Measurements from ENCODE around the gene PPIP5K1.

The PPIP5K1 gene

DNA sequence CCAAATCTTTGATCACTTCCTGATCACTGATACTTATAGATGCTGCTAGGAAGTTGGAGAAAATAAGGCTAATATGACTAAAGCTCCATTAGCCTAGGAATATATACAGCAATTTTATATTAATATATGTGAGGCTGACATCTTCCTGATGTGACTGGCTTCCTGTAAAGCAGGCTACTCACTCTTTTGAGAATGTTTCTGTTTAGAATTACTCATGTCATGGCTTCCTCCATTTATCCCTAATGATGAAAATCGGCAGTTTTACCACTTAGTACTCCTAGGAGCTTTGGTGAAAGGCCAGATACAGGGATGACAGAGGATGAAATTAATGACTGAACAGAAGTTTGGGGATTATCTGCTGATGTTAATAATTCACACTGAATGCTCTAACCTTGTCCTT is 76.5 kb downstream of the PPIP5K1 start:
- no peaks in the 10 kb centered on the region for H3K9me3 ChIP-seq (ENCODE audit: control insufficient read depth, low read length)
- peaks cover 25% of the 10 kb centered on the region for H3K27me3 ChIP-seq (ENCODE audit: control insufficient read depth, insufficient read depth, low read length)
- no peaks in the 10 kb centered on the region for H3K36me3 ChIP-seq (ENCODE audit: control insufficient read depth, insufficient read depth, low read length)
- H3K9ac ChIP-seq (ENCODE audit: low read length): no peak overlapping the region
- peaks cover 24% of the 10 kb centered on the region for H3K4me1 ChIP-seq (ENCODE audit: control insufficient read depth, insufficient read depth, low read length)
- no peak overlapping the region for H3K4me3 ChIP-seq (ENCODE audit: low read length)

GRCh38 chr15:43511012-43511885 is 78.8 kb downstream of the PPIP5K1 start:
- peak overlapping the region; percentile 75 for H3K4me3 ChIP-seq (ENCODE audit: low read length)
- H3K9ac ChIP-seq (ENCODE audit: low read length): peak overlapping the region; percentile 3
- H3K4me1 ChIP-seq (ENCODE audit: control insufficient read depth, insufficient read depth, low read length): peaks cover 14% of the 10 kb centered on the region
- H3K27me3 ChIP-seq (ENCODE audit: control insufficient read depth, insufficient read depth, low read length): peaks cover 8% of the 10 kb centered on the region
- no peaks in the 10 kb centered on the region for H3K36me3 ChIP-seq (ENCODE audit: control insufficient read depth, insufficient read depth, low read length)
- H3K9me3 ChIP-seq (ENCODE audit: control insufficient read depth, low read length): no peaks in the 10 kb centered on the region

DNA sequence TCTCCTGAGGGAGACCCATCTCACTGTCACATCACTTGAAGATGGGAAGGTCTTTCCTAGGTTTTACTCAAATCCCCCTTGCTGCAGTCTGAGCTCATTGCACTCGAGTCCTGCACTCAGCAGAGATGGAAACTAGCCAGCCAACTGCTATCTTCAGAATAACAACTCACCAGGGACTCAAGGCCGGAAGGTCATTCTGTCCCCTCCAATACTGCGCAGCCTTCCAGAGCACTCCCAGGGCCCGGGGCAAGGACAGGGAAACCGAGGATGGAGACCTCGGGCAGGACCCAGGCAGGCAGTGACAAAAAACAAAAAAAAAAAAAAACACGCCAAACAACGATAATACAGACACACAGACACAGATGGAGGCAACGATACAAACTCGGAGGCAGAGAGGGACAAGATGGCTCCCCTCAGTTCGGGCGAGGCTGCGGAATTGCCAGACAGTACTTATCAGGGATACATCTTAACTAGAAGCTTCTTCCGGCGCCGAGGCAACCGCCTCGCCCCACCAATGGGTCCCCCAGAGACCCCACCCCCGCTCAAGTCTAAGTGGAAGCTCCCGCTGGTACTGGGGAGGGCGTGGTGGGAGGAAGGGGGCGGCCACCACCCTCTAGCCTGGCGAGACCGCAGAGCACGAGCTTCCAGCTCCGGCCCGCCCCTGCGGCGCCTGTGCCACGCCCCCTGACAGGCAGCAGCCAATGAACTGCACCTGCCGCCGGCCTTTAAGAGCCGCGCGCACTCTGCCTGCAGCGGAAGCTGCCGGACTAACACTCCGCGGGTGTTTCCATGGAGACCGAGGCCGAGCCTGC is 79.6 kb downstream of the PPIP5K1 start:
- Histone ChIP-seq H3K4me1 (ENCODE audit: control insufficient read depth, insufficient read depth, low read length) (peaks cover 9% of the 10 kb centered on the region), H3K9ac (ENCODE audit: low read length) (peak overlapping the region; percentile 73)

GRCh38 chr15:43509660-43510199 is 80.3 kb downstream of the PPIP5K1 start:
- Histone ChIP-seq H3K9me3 (ENCODE audit: control insufficient read depth, low read length) (no peaks in the 10 kb centered on the region), H3K9ac (ENCODE audit: low read length) (no peak overlapping the region), H3K4me1 (ENCODE audit: control insufficient read depth, insufficient read depth, low read length) (peaks cover 9% of the 10 kb centered on the region), H3K4me3 (ENCODE audit: low read length) (no peak overlapping the region), H3K27me3 (ENCODE audit: control insufficient read depth, insufficient read depth, low read length) (peaks cover 4% of the 10 kb centered on the region), H3K36me3 (ENCODE audit: control insufficient read depth, insufficient read depth, low read length) (no peaks in the 10 kb centered on the region)

More for the DNA sequence above, 79.6 kb downstream of the PPIP5K1 start:
- Histone ChIP-seq H3K36me3 (ENCODE audit: control insufficient read depth, insufficient read depth, low read length) (no peaks in the 10 kb centered on the region), H3K9me3 (ENCODE audit: control insufficient read depth, low read length) (no peaks in the 10 kb centered on the region), H3K27me3 (ENCODE audit: control insufficient read depth, insufficient read depth, low read length) (peaks cover 4% of the 10 kb centered on the region), H3K4me3 (ENCODE audit: low read length) (peak overlapping the region; percentile 75)

GRCh38 chr15:43508991-43509659 is 80.9 kb downstream of the PPIP5K1 start:
- no peak overlapping the region for H3K9ac ChIP-seq (ENCODE audit: low read length)
- peaks cover 9% of the 10 kb centered on the region for H3K4me1 ChIP-seq (ENCODE audit: control insufficient read depth, insufficient read depth, low read length)
- no peaks in the 10 kb centered on the region for H3K36me3 ChIP-seq (ENCODE audit: control insufficient read depth, insufficient read depth, low read length)
- no peak overlapping the region for H3K4me3 ChIP-seq (ENCODE audit: low read length)
- H3K27me3 ChIP-seq (ENCODE audit: control insufficient read depth, insufficient read depth, low read length): peaks cover 4% of the 10 kb centered on the region
- H3K9me3 ChIP-seq (ENCODE audit: control insufficient read depth, low read length): no peaks in the 10 kb centered on the region

DNA sequence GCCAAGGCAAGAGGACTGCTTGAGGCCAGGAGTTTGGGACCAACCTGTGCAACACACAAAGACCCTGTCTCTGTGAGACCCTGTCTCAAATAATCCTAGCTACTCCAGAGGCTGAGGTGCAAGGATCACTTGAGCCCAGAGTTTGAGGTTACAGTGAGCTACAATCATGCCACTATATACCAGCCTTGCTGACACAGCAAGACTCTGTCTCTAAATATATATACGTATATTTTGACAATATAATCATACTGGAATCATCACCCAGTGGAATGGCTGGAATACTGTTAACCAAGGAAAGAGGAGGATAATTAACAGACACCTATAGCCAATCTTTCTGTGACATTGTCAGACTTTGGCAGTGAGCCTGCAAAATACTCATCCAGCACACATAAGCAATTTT is 81.6 kb downstream of the PPIP5K1 start:
- Histone ChIP-seq H3K9me3 (ENCODE audit: control insufficient read depth, low read length) (no peaks in the 10 kb centered on the region), H3K9ac (ENCODE audit: low read length) (no peak overlapping the region), H3K4me1 (ENCODE audit: control insufficient read depth, insufficient read depth, low read length) (peaks cover 9% of the 10 kb centered on the region), H3K4me3 (ENCODE audit: low read length) (no peak overlapping the region), H3K36me3 (ENCODE audit: control insufficient read depth, insufficient read depth, low read length) (no peaks in the 10 kb centered on the region), H3K27me3 (ENCODE audit: control insufficient read depth, insufficient read depth, low read length) (peaks cover 4% of the 10 kb centered on the region)

DNA sequence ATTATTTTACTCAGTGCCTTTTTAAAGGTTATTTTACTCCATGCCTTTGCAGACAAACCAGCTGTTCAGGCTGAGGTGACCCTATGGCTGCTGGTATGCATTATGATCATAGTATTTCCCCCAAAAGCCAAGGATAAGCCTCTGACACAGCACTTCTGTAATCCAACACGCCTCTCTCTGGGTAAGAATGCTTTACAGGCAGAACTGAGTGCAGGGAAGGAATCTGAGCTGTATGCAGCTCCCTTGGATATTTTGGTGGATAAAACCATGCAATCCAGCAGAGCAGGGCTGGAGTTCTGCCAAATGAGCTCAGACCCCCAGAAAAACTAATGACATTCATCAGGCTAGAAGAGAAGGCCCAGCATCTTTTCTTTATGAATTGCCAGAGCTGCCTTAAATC is 84.3 kb downstream of the PPIP5K1 start:
- H3K4me3 ChIP-seq (ENCODE audit: low read length): no peak overlapping the region
- no peak overlapping the region for H3K9ac ChIP-seq (ENCODE audit: low read length)
- no peaks in the 10 kb centered on the region for H3K36me3 ChIP-seq (ENCODE audit: control insufficient read depth, insufficient read depth, low read length)
- H3K4me1 ChIP-seq (ENCODE audit: control insufficient read depth, insufficient read depth, low read length): no peaks in the 10 kb centered on the region
- H3K27me3 ChIP-seq (ENCODE audit: control insufficient read depth, insufficient read depth, low read length): no peaks in the 10 kb centered on the region
- H3K9me3 ChIP-seq (ENCODE audit: control insufficient read depth, low read length): no peaks in the 10 kb centered on the region

- no peaks in the 10 kb centered on the region for H3K36me3 ChIP-seq (ENCODE audit: control insufficient read depth, insufficient read depth, low read length)
- no peaks in the 10 kb centered on the region for H3K9me3 ChIP-seq (ENCODE audit: control insufficient read depth, low read length)
- H3K4me1 ChIP-seq (ENCODE audit: control insufficient read depth, insufficient read depth, low read length): no peaks in the 10 kb centered on the region
- H3K27me3 ChIP-seq (ENCODE audit: control insufficient read depth, insufficient read depth, low read length): no peaks in the 10 kb centered on the region
- H3K9ac ChIP-seq (ENCODE audit: low read length): no peak overlapping the region
- H3K4me3 ChIP-seq (ENCODE audit: low read length): no peak overlapping the region
Observed at GRCh38 chr15:43499635-43500034, 90.4 kb downstream of the PPIP5K1 start.

- no peaks in the 10 kb centered on the region for H3K4me1 ChIP-seq (ENCODE audit: control insufficient read depth, insufficient read depth, low read length)
- H3K27me3 ChIP-seq (ENCODE audit: control insufficient read depth, insufficient read depth, low read length): no peaks in the 10 kb centered on the region
- H3K36me3 ChIP-seq (ENCODE audit: control insufficient read depth, insufficient read depth, low read length): no peaks in the 10 kb centered on the region
- no peak overlapping the region for H3K4me3 ChIP-seq (ENCODE audit: low read length)
- H3K9ac ChIP-seq (ENCODE audit: low read length): no peak overlapping the region
- no peaks in the 10 kb centered on the region for H3K9me3 ChIP-seq (ENCODE audit: control insufficient read depth, low read length)
Observed at GRCh38 chr15:43498990-43499389, 91.0 kb downstream of the PPIP5K1 start.

- Histone ChIP-seq H3K27me3 (ENCODE audit: control insufficient read depth, insufficient read depth, low read length) (no peaks in the 10 kb centered on the region), H3K36me3 (ENCODE audit: control insufficient read depth, insufficient read depth, low read length) (no peaks in the 10 kb centered on the region), H3K9me3 (ENCODE audit: control insufficient read depth, low read length) (no peaks in the 10 kb centered on the region), H3K4me3 (ENCODE audit: low read length) (no peak overlapping the region), H3K4me1 (ENCODE audit: control insufficient read depth, insufficient read depth, low read length) (peaks cover 5% of the 10 kb centered on the region), H3K9ac (ENCODE audit: low read length) (peak overlapping the region; percentile 75)
Observed at GRCh38 chr15:43493703-43494472, 96.1 kb downstream of the PPIP5K1 start.

All from mucosa of stomach (tissue), 1 donor.